ENCODE results near the gene LEFTY1.

LEFTY1 gene

DNA sequence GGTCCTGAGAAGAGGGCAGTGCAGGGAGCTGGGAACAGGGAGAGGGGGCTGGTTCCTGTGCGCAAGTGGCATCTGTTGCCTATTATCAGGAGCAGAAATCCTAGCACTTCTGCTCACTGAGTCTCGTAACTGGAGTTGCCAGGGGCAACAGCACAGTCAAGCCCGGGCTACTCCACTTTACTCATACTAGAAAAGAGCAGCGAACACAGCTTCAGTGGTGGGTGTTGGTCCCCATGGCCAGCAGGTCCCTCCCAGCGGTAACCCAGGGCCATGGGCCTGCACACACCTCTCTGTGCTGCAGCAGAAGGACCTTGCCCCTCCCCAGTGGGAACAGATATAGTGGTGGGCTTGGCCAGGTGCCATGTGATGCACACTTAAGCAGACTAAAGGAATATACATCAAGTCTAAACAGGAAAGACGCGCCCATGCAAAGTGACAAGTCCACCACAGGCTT lies 26.6 kb upstream of the LEFTY1 start:
- DNase-seq, result no peak

- DNase-seq, result no peak
Measured at GRCh38 chr1:225914947-225915346, 26.0 kb upstream of the LEFTY1 start.

- DNase-seq, result no peak
Measured at GRCh38 chr1:225914391-225914790, 25.4 kb upstream of the LEFTY1 start.

GRCh38 chr1:225911191-225912130 lies 22.5 kb upstream of the LEFTY1 start:
- DNase-seq, result peak; percentile 77

GRCh38 chr1:225909477-225909876 lies 20.5 kb upstream of the LEFTY1 start:
- no peak for DNase-seq

- no peak for DNase-seq
Measured at GRCh38 chr1:225908773-225909172, 19.8 kb upstream of the LEFTY1 start.

DNA sequence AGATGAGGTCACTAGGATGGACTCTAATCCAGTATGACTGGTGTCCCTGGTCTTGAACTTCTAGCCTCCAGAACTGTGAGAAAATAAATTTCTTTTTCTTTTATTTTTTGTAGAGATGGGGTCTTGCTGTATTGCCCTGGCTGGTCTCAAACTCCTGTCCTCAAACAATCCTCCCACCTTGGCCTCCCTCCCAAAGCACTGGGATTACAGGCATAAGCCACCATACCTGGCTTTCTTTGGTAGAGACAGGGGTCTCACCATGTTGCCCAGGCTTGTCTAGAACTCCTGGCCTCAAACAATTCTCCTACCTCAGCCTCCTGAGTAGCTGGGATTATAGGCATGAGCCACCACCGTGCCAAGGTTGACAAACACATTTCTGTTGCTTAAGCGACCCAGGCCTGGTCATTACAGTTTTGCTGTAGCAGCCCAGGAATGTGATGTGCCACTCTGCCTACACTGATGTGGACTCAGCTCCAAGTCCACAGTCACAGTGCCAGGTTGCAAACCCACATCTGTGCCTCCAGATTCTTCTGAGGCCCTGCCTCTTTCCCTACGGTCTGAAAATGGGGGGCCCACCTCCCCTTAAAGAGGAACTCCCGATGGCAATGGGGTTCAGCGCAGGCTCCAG lies 19.2 kb upstream of the LEFTY1 start:
- DNase-seq, result no peak

DNA sequence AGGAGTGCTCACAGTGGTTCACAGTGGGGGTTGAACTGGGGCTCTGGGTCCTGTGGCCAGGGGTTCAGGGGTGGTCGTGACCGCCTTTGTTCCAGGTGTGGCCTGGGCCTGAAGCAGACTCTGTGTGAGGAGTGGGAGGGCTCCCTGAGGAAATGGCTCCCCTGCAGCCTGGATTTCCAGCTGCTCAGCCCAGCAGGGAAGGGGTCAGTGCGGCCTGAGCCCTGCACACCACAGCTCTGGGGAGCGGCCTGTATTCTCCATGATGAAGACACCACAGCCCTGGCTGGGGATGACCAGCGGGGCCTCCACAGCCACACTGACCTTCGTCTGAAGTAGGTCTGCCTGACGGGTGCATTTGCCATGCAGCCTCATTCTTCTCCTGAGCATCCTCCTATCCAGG lies 18.4 kb upstream of the LEFTY1 start:
- DNase-seq, result no peak

GRCh38 chr1:225906467-225906866 lies 17.5 kb upstream of the LEFTY1 start:
- DNase-seq, result no peak

GRCh38 chr1:225903623-225904022 lies 14.7 kb upstream of the LEFTY1 start:
- no peak for DNase-seq

- DNase-seq, result no peak
Measured at GRCh38 chr1:225899044-225899925, 10.3 kb upstream of the LEFTY1 start.

GRCh38 chr1:225897595-225898514 lies 8.9 kb upstream of the LEFTY1 start:
- no peak for DNase-seq

DNA sequence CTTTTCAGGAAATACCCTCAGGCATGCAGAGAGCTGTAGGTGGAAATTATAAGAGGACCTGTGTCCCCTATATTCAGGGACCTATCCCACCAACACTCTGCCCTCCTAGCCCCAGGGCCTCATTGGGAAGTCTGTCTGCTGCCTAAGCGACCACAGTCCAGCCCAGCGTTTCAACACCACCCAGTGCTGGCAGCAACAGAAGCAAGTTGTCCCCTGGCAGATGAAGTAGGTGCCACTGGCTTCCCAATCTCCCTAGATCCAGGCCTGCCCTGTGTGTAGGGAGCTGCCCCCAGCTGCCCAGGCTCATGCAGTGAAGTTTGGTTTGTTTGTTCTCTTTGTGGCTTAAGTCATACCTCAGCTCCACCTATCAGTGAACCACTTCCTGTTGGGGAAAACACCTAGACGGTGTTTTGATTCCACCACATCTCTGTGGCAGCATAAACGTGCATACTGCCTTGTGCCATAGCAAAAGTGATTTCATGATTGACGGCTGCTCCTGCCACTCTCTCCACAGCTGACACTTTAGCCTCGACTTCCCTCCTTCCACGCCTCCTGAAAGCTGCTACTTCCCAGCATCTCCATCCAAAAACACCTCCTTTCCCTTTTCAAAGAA lies 8.1 kb upstream of the LEFTY1 start:
- DNase-seq, result no peak

GRCh38 chr1:225896494-225896893 lies 7.5 kb upstream of the LEFTY1 start:
- DNase-seq, result no peak

- DNase-seq, result no peak
Measured at GRCh38 chr1:225892307-225892706, 3.4 kb upstream of the LEFTY1 start.

GRCh38 chr1:225891229-225891972 lies 2.5 kb upstream of the LEFTY1 start:
- DNase-seq, result peak; percentile 87

DNA sequence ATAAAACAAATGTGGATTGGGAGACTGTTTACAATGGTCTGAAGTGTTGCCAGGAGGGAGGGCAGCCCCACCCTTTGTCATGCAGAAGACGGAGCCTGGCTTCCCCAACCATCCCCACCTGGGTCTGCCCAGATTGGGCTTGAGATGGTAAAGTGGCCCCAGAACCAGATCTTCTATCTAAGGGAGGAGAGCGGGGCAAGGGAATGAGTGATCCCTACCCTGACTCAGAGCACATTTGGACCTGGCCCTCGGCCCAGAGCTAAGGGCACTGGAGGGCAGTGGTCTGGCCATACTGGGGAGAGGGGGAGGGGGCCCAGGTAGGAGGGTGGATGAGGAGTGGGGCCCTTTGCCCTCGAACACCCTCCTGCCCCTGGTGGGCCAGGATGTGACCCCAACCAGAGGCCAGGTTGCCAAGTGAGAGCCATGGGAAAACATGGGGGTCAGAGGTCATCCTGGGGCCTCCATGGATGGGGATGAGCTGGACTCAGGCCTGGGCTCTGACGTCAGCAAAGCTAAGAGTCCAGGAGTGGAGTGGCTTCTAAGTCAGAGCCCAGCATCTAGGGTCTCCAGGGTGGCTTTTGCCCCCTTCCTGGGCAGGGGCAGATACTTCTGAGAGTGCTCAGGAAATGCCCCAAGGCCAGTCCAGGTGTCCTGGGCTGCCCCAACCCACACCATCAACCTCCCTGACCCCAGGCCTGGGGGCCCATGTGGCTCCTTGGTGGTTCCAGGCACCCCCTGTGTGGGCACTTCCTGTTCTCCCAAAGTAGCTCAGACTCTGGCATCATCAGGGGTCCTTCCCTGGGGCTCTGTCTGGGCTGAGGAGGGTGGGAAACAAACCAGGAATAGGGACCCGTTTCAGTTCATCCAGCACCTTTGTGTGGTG lies 1.6 kb upstream of the LEFTY1 start:
- no peak for DNase-seq

GRCh38 chr1:225889743-225890142 lies 797 bp upstream of the LEFTY1 start:
- no peak for DNase-seq

DNA sequence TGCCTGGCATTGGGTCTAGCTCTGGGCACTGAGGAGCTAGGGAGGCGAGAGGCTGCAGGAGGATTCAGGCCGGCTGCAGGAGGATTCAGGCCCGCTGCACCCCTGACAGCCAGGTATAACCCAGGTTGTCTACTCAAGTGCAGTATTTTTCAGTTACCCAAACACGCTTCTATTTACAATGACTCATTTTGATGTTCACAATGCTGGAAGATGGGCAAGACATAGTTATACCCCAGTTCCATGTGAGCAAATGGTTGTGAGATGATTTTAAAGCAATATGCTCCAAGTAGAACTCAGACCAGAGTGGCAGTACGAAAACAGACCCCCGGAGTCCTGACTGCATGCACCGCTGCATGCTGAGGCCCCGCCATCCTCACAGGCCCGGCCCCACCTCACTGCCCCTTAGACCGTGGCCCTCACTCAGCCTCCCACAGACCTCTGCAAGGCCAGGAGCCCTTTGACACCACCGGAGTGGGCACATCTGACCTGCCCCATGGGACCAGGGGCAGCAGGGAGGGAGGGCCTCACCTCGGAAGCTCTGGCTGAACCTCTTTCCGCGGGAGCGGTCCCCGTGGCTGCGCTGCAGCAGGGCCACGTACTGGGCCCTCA lies 553 bp downstream of the LEFTY1 start:
- no peak for DNase-seq
